PC-9 (cell line): Measurements from ENCODE around the gene PLA2G15.

Experiments used
- EZH2 ChIP-seq: fragments of 200-600 bp; sonication (generic); IDR thresholded peaks from 2 replicates; pipeline ENCODE4 v1.8.0; 2017; ENCODE audit warnings: antibody characterized with exemption, low read depth
- TF ChIP-seq, protein P1 (sequence below): fragments of 200-600 bp; sonication (generic); conservative IDR thresholded peaks from 2 replicates; pipeline ENCODE4 v1.6.1; 2017; ENCODE audit warnings: mixed run types, antibody characterized with exemption, mild to moderate bottlenecking, moderate library complexity

DNA sequence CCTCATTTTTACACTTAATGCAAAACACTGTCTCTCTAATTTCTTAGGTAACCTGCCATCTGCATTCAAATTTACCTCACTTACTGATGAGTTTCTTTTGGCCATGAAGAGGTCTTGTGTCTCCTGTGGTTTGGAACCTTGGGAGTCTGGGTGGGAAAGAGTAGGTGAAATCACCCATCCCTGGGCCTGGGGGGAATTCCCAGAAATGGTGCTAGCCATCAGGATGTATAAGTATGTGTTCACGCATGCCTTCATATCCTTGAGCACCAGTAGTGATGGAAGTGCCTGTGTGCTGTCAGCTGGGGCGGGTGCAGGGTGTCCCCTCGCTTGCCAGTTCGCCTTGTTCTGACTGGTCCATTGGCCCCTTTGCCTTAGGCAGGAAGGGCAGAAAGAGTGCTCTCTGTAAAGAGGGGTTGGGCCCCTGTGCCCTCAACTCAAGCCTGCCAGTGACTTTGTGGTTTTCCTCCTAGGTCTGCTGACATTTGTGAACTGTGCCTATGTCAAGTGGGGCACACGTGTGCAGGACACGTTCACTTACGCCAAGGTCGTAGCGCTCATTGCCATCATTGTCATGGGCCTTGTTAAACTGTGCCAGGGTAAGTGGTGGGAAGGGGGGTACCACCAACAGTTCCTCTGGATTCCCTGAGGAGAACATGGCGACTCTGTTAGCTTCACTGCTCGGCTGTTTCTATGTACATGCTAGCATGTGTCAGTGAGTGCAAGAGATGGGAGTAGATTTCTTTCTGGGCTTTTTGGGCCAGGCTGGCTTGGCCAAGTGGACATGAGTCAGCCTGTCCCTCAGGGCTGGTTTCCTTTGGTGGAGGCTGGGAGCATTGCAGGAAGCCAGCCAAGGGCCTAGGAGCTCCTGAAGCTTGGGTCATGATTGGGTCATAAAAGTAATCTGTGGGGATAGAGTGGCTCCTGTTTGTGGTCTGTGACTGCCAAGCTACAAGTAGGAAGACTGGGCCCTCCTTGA is 42.4 kb downstream of the PLA2G15 start:
- TF ChIP-seq, protein P1, sequence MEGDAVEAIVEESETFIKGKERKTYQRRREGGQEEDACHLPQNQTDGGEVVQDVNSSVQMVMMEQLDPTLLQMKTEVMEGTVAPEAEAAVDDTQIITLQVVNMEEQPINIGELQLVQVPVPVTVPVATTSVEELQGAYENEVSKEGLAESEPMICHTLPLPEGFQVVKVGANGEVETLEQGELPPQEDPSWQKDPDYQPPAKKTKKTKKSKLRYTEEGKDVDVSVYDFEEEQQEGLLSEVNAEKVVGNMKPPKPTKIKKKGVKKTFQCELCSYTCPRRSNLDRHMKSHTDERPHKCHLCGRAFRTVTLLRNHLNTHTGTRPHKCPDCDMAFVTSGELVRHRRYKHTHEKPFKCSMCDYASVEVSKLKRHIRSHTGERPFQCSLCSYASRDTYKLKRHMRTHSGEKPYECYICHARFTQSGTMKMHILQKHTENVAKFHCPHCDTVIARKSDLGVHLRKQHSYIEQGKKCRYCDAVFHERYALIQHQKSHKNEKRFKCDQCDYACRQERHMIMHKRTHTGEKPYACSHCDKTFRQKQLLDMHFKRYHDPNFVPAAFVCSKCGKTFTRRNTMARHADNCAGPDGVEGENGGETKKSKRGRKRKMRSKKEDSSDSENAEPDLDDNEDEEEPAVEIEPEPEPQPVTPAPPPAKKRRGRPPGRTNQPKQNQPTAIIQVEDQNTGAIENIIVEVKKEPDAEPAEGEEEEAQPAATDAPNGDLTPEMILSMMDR: no peak
- TF ChIP-seq EZH2: no peak
